H1 (cell line): ENCODE results near the gene MTERF2. TPM values are rescaled to one million over a fixed set of nuclear protein-coding genes. Genes with fewer than 3 reads are reported as not detected.

Experiments used
- CTCF ChIA-PET: fragments of 300-600 bp; sonication (Branson Sonifier 250); formaldehyde crosslinking; loops from one replicate; lab custom pipeline; 2021; ENCODE audit not compliant: partially characterized antibody; lab: Charles Lee
- POLR2A ChIA-PET: fragments of 300-600 bp; sonication (Branson Sonifier 250); formaldehyde crosslinking; loops from one replicate; lab custom pipeline; 2021; ENCODE audit warnings: inconsistent platforms; ENCODE audit not compliant: partially characterized antibody; lab: Charles Lee
- DNase-seq, 2 experiments: peaks; one replicate each; pipeline versions ENCODE4 v3.0.0 to v3.0.0-alpha.2; 2010 to 2022; ENCODE audit warnings: low spot score in 2 of 2, low read depth in 1 of 2, mixed read lengths in 1 of 2
- FAIRE-seq: peaks from 2 replicates; lab custom pipeline; 2011; peaks lifted over from hg19 to GRCh38; lab: Jason Lieb, UNC
- H2AFZ ChIP-seq: 2 replicates; pipeline ENCODE4 v1.8.1; 2012; ENCODE audit warnings: low read length, inconsistent platforms
- H2AK5ac ChIP-seq: 2 replicates; pipeline ENCODE4 v1.6.1; 2013; ENCODE audit warnings: low read depth, low read length
- H2BK120ac ChIP-seq: replicated peaks from 2 replicates; pipeline ENCODE3; 2013; ENCODE audit warnings: low read depth, low read length, inconsistent platforms
- H2BK12ac ChIP-seq: 2 replicates; pipeline ENCODE4 v1.6.1; 2013; ENCODE audit warnings: low read depth, low read length
- H2BK15ac ChIP-seq: 2 replicates; pipeline ENCODE4 v1.6.1; 2013; ENCODE audit warnings: low read length
- H2BK20ac ChIP-seq: 2 replicates; pipeline ENCODE4 v1.6.1; 2013; ENCODE audit warnings: low read length
- H2BK5ac ChIP-seq: 2 replicates; pipeline ENCODE4 v1.6.1; 2013; ENCODE audit warnings: low read depth, low read length
- H3K14ac ChIP-seq: 2 replicates; pipeline ENCODE4 v1.6.1; 2013; ENCODE audit warnings: inconsistent platforms; ENCODE audit not compliant: insufficient read length
- H3K18ac ChIP-seq: 2 replicates; pipeline ENCODE4 v1.6.1; 2013; ENCODE audit warnings: low read length; ENCODE audit errors: extremely low read depth
- H3K23ac ChIP-seq: 2 replicates; pipeline ENCODE4 v1.6.1; 2013; ENCODE audit warnings: inconsistent platforms; ENCODE audit not compliant: insufficient read length
- H3K23me2 ChIP-seq: 2 replicates; pipeline ENCODE4 v1.6.1; 2013; ENCODE audit warnings: low read depth, low read length
- H3K27ac ChIP-seq: 2 replicates; pipeline ENCODE4 v1.6.1; 2011; ENCODE audit warnings: low read depth, low read length, inconsistent platforms
- H3K27me3 ChIP-seq, 4 experiments: replicated peaks in 1 of 4; 1 replicate in 1 of 4; 2 replicates in 3 of 4; pipeline versions ENCODE4 v1.6.1 to v1.8.1; 2011 to 2013; ENCODE audit warnings: low read length in 3 of 4, mild to moderate bottlenecking in 3 of 4, inconsistent platforms in 2 of 4, mixed read lengths in 2 of 4, moderate library complexity in 1 of 4; ENCODE audit not compliant: control insufficient read depth in 3 of 4, insufficient read depth in 3 of 4; ENCODE audit errors: extremely low read depth in 1 of 4
- H3K36me3 ChIP-seq, 4 experiments: 2 replicates each; pipeline versions ENCODE4 v1.6.1 to v1.8.1; 2011 to 2013; ENCODE audit warnings: mild to moderate bottlenecking in 4 of 4, low read length in 3 of 4, moderate library complexity in 2 of 4, control low read depth in 1 of 4, inconsistent platforms in 1 of 4; ENCODE audit not compliant: insufficient read depth in 4 of 4, control insufficient read depth in 2 of 4
- H3K4ac ChIP-seq: replicated peaks from 2 replicates; pipeline ENCODE3; 2013; ENCODE audit warnings: low read length, low read depth, mixed read lengths, inconsistent platforms; ENCODE audit not compliant: insufficient read length
- H3K4me1 ChIP-seq, 4 experiments: replicated peaks in 1 of 4; 1 replicate in 1 of 4; 2 replicates in 3 of 4; pipeline versions ENCODE4 v1.6.1 to v1.8.1; 2011 to 2013; ENCODE audit warnings: low read length in 3 of 4, inconsistent platforms in 2 of 4, mixed read lengths in 1 of 4; ENCODE audit not compliant: insufficient read depth in 4 of 4, control insufficient read depth in 3 of 4
- H3K4me2 ChIP-seq, 2 experiments: 2 replicates each; pipeline versions ENCODE4 v1.6.1 to v1.8.1; 2011 to 2013; ENCODE audit warnings: low read depth in 2 of 2, low read length in 2 of 2, control low read depth in 1 of 2, inconsistent platforms in 1 of 2, mild to moderate bottlenecking in 1 of 2; ENCODE audit not compliant: insufficient read depth in 1 of 2
- H3K4me3 ChIP-seq, 4 experiments: fragments of 200-600, 300-600 bp in 1 of 4; sonication (generic), shearing (Covaris generic), sonication (Bioruptor Twin) in 1 of 4; 2 replicates each; pipeline versions ENCODE4 v1.5.1 to v1.8.1; 2011 to 2016; ENCODE audit warnings: low read length in 4 of 4, low read depth in 3 of 4, control low read depth in 2 of 4, inconsistent platforms in 2 of 4, mild to moderate bottlenecking in 2 of 4, mixed read lengths in 1 of 4, moderate library complexity in 1 of 4; ENCODE audit not compliant: insufficient read depth in 2 of 4; ENCODE audit errors: extremely low read depth in 1 of 4
- H3K56ac ChIP-seq: replicated peaks from 2 replicates; pipeline ENCODE3; 2013; ENCODE audit warnings: low read depth, mild to moderate bottlenecking, mixed read lengths, low read length, inconsistent platforms; ENCODE audit not compliant: insufficient read length
- H3K79me1 ChIP-seq: 2 replicates; pipeline ENCODE4 v1.6.1; 2013; ENCODE audit warnings: low read depth, low read length, control low read depth
- H3K79me2 ChIP-seq, 2 experiments: 2 replicates each; pipeline versions ENCODE4 v1.6.1 to v1.8.1; 2012 to 2013; ENCODE audit warnings: low read length in 2 of 2, mild to moderate bottlenecking in 2 of 2, inconsistent platforms in 1 of 2; ENCODE audit not compliant: insufficient read depth in 2 of 2, control insufficient read depth in 1 of 2
- H3K9ac ChIP-seq, 4 experiments: replicated peaks in 1 of 4; 1 replicate in 1 of 4; 2 replicates in 3 of 4; pipeline versions ENCODE4 v1.6.1 to v1.8.1; 2011 to 2013; ENCODE audit warnings: low read depth in 3 of 4, low read length in 3 of 4, control low read depth in 2 of 4, mild to moderate bottlenecking in 2 of 4, moderate library complexity in 2 of 4, inconsistent platforms in 1 of 4; ENCODE audit errors: extremely low read depth in 1 of 4
- H3K9me3 ChIP-seq, 2 experiments: 2 replicates each; pipeline versions ENCODE4 v1.6.1 to v1.8.1; 2012 to 2013; ENCODE audit warnings: mild to moderate bottlenecking in 2 of 2, moderate library complexity in 2 of 2, control low read depth in 1 of 2, inconsistent platforms in 1 of 2, low read depth in 1 of 2, low read length in 1 of 2, mixed read lengths in 1 of 2; ENCODE audit not compliant: insufficient read depth in 2 of 2
- H4K20me1 ChIP-seq, 2 experiments: replicated peaks in 1 of 2; 2 replicates each; pipeline versions ENCODE3 to v1.8.1; 2011 to 2013; ENCODE audit warnings: inconsistent platforms in 2 of 2, low read length in 2 of 2, mild to moderate bottlenecking in 1 of 2; ENCODE audit not compliant: insufficient read depth in 2 of 2, control insufficient read depth in 1 of 2
- H4K5ac ChIP-seq: 2 replicates; pipeline ENCODE4 v1.6.1; 2013; ENCODE audit warnings: low read length, low read depth, mixed read lengths, inconsistent platforms; ENCODE audit not compliant: insufficient read length
- H4K8ac ChIP-seq: 2 replicates; pipeline ENCODE4 v1.8.0; 2013; ENCODE audit warnings: mild to moderate bottlenecking, moderate library complexity, low read length, inconsistent platforms; ENCODE audit not compliant: insufficient read depth; ENCODE audit errors: extremely low read depth
- H4K91ac ChIP-seq: replicated peaks from 2 replicates; pipeline ENCODE3; 2013; ENCODE audit warnings: low read length, mixed read lengths, inconsistent platforms; ENCODE audit not compliant: insufficient read length
- CHD1 ChIP-seq: IDR thresholded peaks from 2 replicates; pipeline ENCODE4 v1.6.1; 2012; ENCODE audit warnings: low read depth, low read length, improper control_type of control experiment
- CTBP2 ChIP-seq: IDR thresholded peaks from 2 replicates; pipeline ENCODE4 v1.7.0; 2011; ENCODE audit warnings: borderline replicate concordance, mild to moderate bottlenecking, moderate library complexity, mixed read lengths, low read length; ENCODE audit not compliant: insufficient read depth, insufficient read length
- CTCF ChIP-seq, 3 experiments: IDR thresholded peaks; 1 replicate in 2 of 3; 2 replicates in 1 of 3; pipeline versions ENCODE4 v1.5.1 to v1.6.1; 2011; ENCODE audit warnings: low read length in 3 of 3, mild to moderate bottlenecking in 3 of 3, inconsistent platforms in 2 of 3, low read depth in 1 of 3, moderate library complexity in 1 of 3; ENCODE audit not compliant: insufficient read depth in 1 of 3; ENCODE audit errors: control extremely low read depth in 1 of 3
- EZH2 ChIP-seq: fragments of 200-600 bp; sonication (generic); IDR thresholded peaks from 2 replicates; pipeline ENCODE4 v1.7.1; 2012; ENCODE audit warnings: low read depth, mild to moderate bottlenecking, moderate library complexity, low read length, inconsistent platforms; ENCODE audit not compliant: severe bottlenecking
- GTF2F1 ChIP-seq: IDR thresholded peaks from 2 replicates; pipeline ENCODE4 v1.6.1; 2012; ENCODE audit warnings: low read depth, low read length, improper control_type of control experiment, borderline replicate concordance
- HDAC2 ChIP-seq, 2 experiments: fragments of 300-600 bp in 1 of 2; sonication (generic) in 1 of 2; IDR thresholded peaks; 2 replicates each; pipeline ENCODE4 v1.6.1; 2011 to 2012; ENCODE audit warnings: low read depth in 2 of 2, low read length in 2 of 2, mild to moderate bottlenecking in 2 of 2, moderate library complexity in 2 of 2, borderline replicate concordance in 1 of 2, inconsistent platforms in 1 of 2
- SAP30 ChIP-seq: fragments of 300-600 bp; sonication (generic); IDR thresholded peaks from 2 replicates; pipeline ENCODE4 v1.7.1; 2012; ENCODE audit warnings: low read length, moderate library complexity, mild to moderate bottlenecking, inconsistent platforms; ENCODE audit not compliant: insufficient read depth, insufficient replicate concordance
- TBP ChIP-seq: IDR thresholded peaks from 2 replicates; pipeline ENCODE4 v1.6.1; 2011; ENCODE audit warnings: low read depth, low read length, improper control_type of control experiment
- WGBS, 2 experiments: shearing (Covaris generic) in 1 of 2; methylation state at CpG; one replicate each; pipeline versions ENCODE4 v1.1.6 to v1.1.7; 2013 to 2015; ENCODE audit warnings: low lambda C conversion rate in 2 of 2, mixed read lengths in 2 of 2, inconsistent platforms in 1 of 2, low coverage in 1 of 2, missing lambda C conversion rate in 1 of 2; ENCODE audit not compliant: insufficient replicate concordance in 2 of 2, insufficient coverage in 1 of 2, insufficient read length in 1 of 2; ENCODE audit errors: extremely low coverage in 1 of 2, missing lambda C conversion rate in 1 of 2; 5-methylcytosine and 5-hydroxymethylcytosine counted together
- polyA plus RNA-seq, 7 experiments: library from polyadenylated mRNA; depleted of rRNA in 3 of 7; stranded (reverse) in 5 of 7; unstranded in 2 of 7; fragments of >200 nt in 5 of 7; fragments of 200-250 nt in 2 of 7; gene quantifications; 1 replicate in 5 of 7; 2 replicates in 1 of 7; 4 replicates in 1 of 7; pipeline versions ENCODE4 v1.2.1 to v1.2.3, GENCODE V29; 2011 to 2013; ENCODE audit warnings: missing spikeins in 2 of 7, mixed read lengths in 2 of 7
- total RNA-seq: library from RNA; stranded (reverse); fragmentation: NEBNext Ultra II Directional; extraction: Animal tissue kit (Norgen Biotek cat#: 25700); gene quantifications from 2 replicates; pipeline ENCODE4 v1.2.1, GENCODE V29; 2021
- TF ChIP-seq, protein P1 (sequence below): IDR thresholded peaks from 2 replicates; pipeline ENCODE4 v1.6.1; 2012; ENCODE audit warnings: inconsistent platforms

MTERF2 gene
- total and polyA plus RNA-seq, 2 of the 8 experiments (the other 6 are each of a cell fraction or from before 2014, with no cell fraction given), result 2.8 to 7.1 TPM

- DNase-seq (no peak), FAIRE-seq (no peak)
- H4K5ac ChIP-seq, result no peak overlapping the region
- H2BK5ac ChIP-seq, result no peak overlapping the region
- H3K23me2 ChIP-seq, result peaks cover 4% of the 10 kb centered on the region; the same call in 1 of the 2 replicates
- H3K4ac ChIP-seq, result no peak overlapping the region
- no peak overlapping the region for H2AK5ac ChIP-seq
- H3K56ac ChIP-seq, result no peak overlapping the region
- no peak overlapping the region for H3K23ac ChIP-seq
- H3K36me3 ChIP-seq, result peaks cover 0 to 4% (median 0%) of the 10 kb centered on the region in 4 experiments; a peak in 2 of 8 replicates
- H3K4me3 ChIP-seq, result peak overlapping the region; percentile 74 to 86 (median 86); a peak in 7 of 8 replicates
- H4K8ac ChIP-seq, result no peak overlapping the region
- no peaks in the 10 kb centered on the region; a peak in 1 of 7 replicates for H3K27me3 ChIP-seq
- H3K14ac ChIP-seq, result no peak overlapping the region
- no peaks in the 10 kb centered on the region for H3K9me3 ChIP-seq
- ChIA-PET CTCF (interaction anchor here (1.1 to 1.2 kb wide), 2 partner anchors 104 to 636 kb away, joined by 3 read pairs; no protein-coding TSS in a partner anchor), POLR2A (interaction anchor here (1.2 to 1.4 kb wide), 3 partner anchors 9 to 30 kb away, joined by 3 to 11 read pairs (median 6); partner anchors contain the start of gene TMEM263)
- WGBS, 2 experiments, result 80% methylated on average over 4 of the region's 4 CpGs; no CpG with 5 or more reads in 1 of the 2 experiments
- no peak overlapping the region for H4K91ac ChIP-seq
- peak overlapping the region in 1 of 4 experiments; percentile 65; a peak in 2 of 7 replicates for H3K9ac ChIP-seq
- H3K4me1 ChIP-seq, result peaks cover 2 to 10% (median 6%) of the 10 kb centered on the region in 4 experiments
- no peaks in the 10 kb centered on the region for H3K79me1 ChIP-seq
- H2BK12ac ChIP-seq, result no peak overlapping the region
- H2AFZ ChIP-seq, result peak overlapping the region; percentile 88; the same call in 1 of the 2 replicates
- no peak overlapping the region for H2BK20ac ChIP-seq
- H4K20me1 ChIP-seq, result no peaks in the 10 kb centered on the region
- no peak overlapping the region for H3K27ac ChIP-seq
- H2BK15ac ChIP-seq, result no peak overlapping the region
- H3K79me2 ChIP-seq, result no peaks in the 10 kb centered on the region
- H2BK120ac ChIP-seq, result no peak overlapping the region
- no peak overlapping the region for H3K18ac ChIP-seq
- H3K4me2 ChIP-seq, result peak overlapping the region; percentile 65 to 82
- TF ChIP-seq CTBP2 (no peak), HDAC2 (IDR thresholded peaks at IDR 0.05; ENCODE audit: borderline replicate concordance in 1 of 2, low read depth in 2 of 2, low read length in 2 of 2) (no peak), GTF2F1 (no peak), SAP30 (no peak), CTCF (IDR thresholded peaks at IDR 0.05; ENCODE audit: control extremely low read depth in 1 of 3, insufficient read depth in 1 of 3, low read depth in 1 of 3, low read length in 3 of 3) (no peak), EZH2 (no peak), CHD1 (no peak), TBP (no peak)
- TF ChIP-seq, protein P1, sequence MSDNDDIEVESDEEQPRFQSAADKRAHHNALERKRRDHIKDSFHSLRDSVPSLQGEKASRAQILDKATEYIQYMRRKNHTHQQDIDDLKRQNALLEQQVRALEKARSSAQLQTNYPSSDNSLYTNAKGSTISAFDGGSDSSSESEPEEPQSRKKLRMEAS, result no peak
Observed at GRCh38 chr12:106986135-106986534, 811 bp downstream of the MTERF2 start.
